ENCODE results near the gene GATAD2B. TPM values are rescaled to one million over a fixed set of nuclear protein-coding genes. Genes with fewer than 3 reads are reported as not detected.

The GATAD2B gene
- total and polyA plus RNA-seq, 2 experiments from 2014 or later: 5.4 to 11.7 TPM

- Histone ChIP-seq H3K9me2 (replicated peaks; ENCODE audit: insufficient read depth) (no peaks in the 10 kb centered on the region), H3K9me3 (ENCODE audit: low read depth) (no peaks in the 10 kb centered on the region), H4K20me1 (ENCODE audit: insufficient read depth, poor library complexity, severe bottlenecking) (no peaks in the 10 kb centered on the region), H3K27ac (no peak overlapping the region), H3K79me2 (peaks cover 12% of the 10 kb centered on the region), H3K4me2 (no peak overlapping the region), H3K4me3 (no peak overlapping the region), H3K27me3 (no peaks in the 10 kb centered on the region), H3K4me1 (ENCODE audit: insufficient read depth) (peaks cover 39% of the 10 kb centered on the region), H2AFZ (no peak overlapping the region), H3K36me3 (replicated peaks; ENCODE audit: insufficient read depth, low read depth) (no peaks in the 10 kb centered on the region)
- WGBS (ENCODE audit: low lambda C conversion rate, missing lambda C conversion rate): 82% methylated on average over 12 of the region's 12 CpGs
- TF ChIP-seq CTCF (IDR thresholded peaks at IDR 0.05; ENCODE audit: poor library complexity): no peak
- TF ChIP-seq EZH2phosphoT487 (IDR thresholded peaks at IDR 0.05; ENCODE audit: low read depth, severe bottlenecking, unreplicated experiment): no peak
- TF ChIP-seq EZH2 (IDR thresholded peaks at IDR 0.05; ENCODE audit: borderline replicate concordance): no peak
- DNase-seq (ENCODE audit: low spot score): no peak
Observed at GRCh38 chr1:153773096-153773921, 149.5 kb downstream of the GATAD2B start.

GRCh38 chr1:153771841-153772593, 150.8 kb downstream of the GATAD2B start:
- H3K79me2 ChIP-seq: peaks cover 8% of the 10 kb centered on the region
- H3K27me3 ChIP-seq: no peaks in the 10 kb centered on the region
- H3K4me2 ChIP-seq: no peak overlapping the region
- no peaks in the 10 kb centered on the region for H3K36me3 ChIP-seq (replicated peaks; ENCODE audit: insufficient read depth, low read depth)
- no peak overlapping the region for H2AFZ ChIP-seq
- H4K20me1 ChIP-seq (ENCODE audit: insufficient read depth, poor library complexity, severe bottlenecking): no peaks in the 10 kb centered on the region
- H3K9me3 ChIP-seq (ENCODE audit: low read depth): no peaks in the 10 kb centered on the region
- no peak overlapping the region for H3K27ac ChIP-seq
- TF ChIP-seq CTCF (IDR thresholded peaks at IDR 0.05; ENCODE audit: poor library complexity) (peak; percentile 53), EZH2phosphoT487 (IDR thresholded peaks at IDR 0.05; ENCODE audit: low read depth, severe bottlenecking, unreplicated experiment) (no peak), EZH2 (IDR thresholded peaks at IDR 0.05; ENCODE audit: borderline replicate concordance) (no peak)
- WGBS (ENCODE audit: low lambda C conversion rate, missing lambda C conversion rate): 82% methylated on average over 18 of the region's 21 CpGs
- H3K4me1 ChIP-seq (ENCODE audit: insufficient read depth): peaks cover 48% of the 10 kb centered on the region
- no peaks in the 10 kb centered on the region for H3K9me2 ChIP-seq (replicated peaks; ENCODE audit: insufficient read depth)
- H3K4me3 ChIP-seq: no peak overlapping the region
- no peak for DNase-seq (ENCODE audit: low spot score)

- no peaks in the 10 kb centered on the region for H3K36me3 ChIP-seq (replicated peaks; ENCODE audit: insufficient read depth, low read depth)
- TF ChIP-seq EZH2 (IDR thresholded peaks at IDR 0.05; ENCODE audit: borderline replicate concordance) (no peak), CTCF (IDR thresholded peaks at IDR 0.05; ENCODE audit: poor library complexity) (no peak), EZH2phosphoT487 (IDR thresholded peaks at IDR 0.05; ENCODE audit: low read depth, severe bottlenecking, unreplicated experiment) (no peak)
- H3K9me3 ChIP-seq (ENCODE audit: low read depth): no peaks in the 10 kb centered on the region
- H3K4me2 ChIP-seq: no peak overlapping the region
- H3K9me2 ChIP-seq (replicated peaks; ENCODE audit: insufficient read depth): no peaks in the 10 kb centered on the region
- H4K20me1 ChIP-seq (ENCODE audit: insufficient read depth, poor library complexity, severe bottlenecking): no peaks in the 10 kb centered on the region
- peaks cover 43% of the 10 kb centered on the region for H3K4me1 ChIP-seq (ENCODE audit: insufficient read depth)
- H3K27me3 ChIP-seq: no peaks in the 10 kb centered on the region
- H3K27ac ChIP-seq: no peak overlapping the region
- no peak overlapping the region for H2AFZ ChIP-seq
- 100% methylated on average over 2 of the region's 2 CpGs for WGBS (ENCODE audit: low lambda C conversion rate, missing lambda C conversion rate)
- DNase-seq (ENCODE audit: low spot score): no peak
- H3K4me3 ChIP-seq: no peak overlapping the region
- peaks cover under 1% of the 10 kb centered on the region for H3K79me2 ChIP-seq
Observed at GRCh38 chr1:153771261-153771660, 151.5 kb downstream of the GATAD2B start.

All from hepatocyte (in vitro differentiated cells).